Endothelial cell of umbilical vein (primary cell): ENCODE results near the gene ZNF311. TPM values are rescaled to one million over a fixed set of nuclear protein-coding genes. Genes with fewer than 3 reads are reported as not detected.

ENCODE experiments used
- BruUV-seq: library from RNA; stranded (reverse); fragments of 400-500 nt; replicated peaks from 2 replicates; lab custom pipeline; 2021; lab: Mats Ljungman, UMichigan
- CTCF ChIA-PET: fragments of 300-600, 350-600 bp; sonication (Branson Sonifier 250); formaldehyde crosslinking; loops from one replicate; lab custom pipeline; 2021; ENCODE audit warnings: antibody characterized with exemption, inconsistent platforms; lab: Charles Lee
- POLR2A ChIA-PET: fragments of 300-600, 350-600 bp; sonication (Branson Sonifier 250); formaldehyde crosslinking; loops from one replicate; lab custom pipeline; 2021; ENCODE audit warnings: antibody characterized with exemption, inconsistent platforms; lab: Charles Lee
- DNase-seq: peaks from one replicate; pipeline ENCODE4 v3.0.0-alpha.2; 2011; ENCODE audit warnings: low read depth, low spot score
- FAIRE-seq: peaks from 2 replicates; lab custom pipeline; 2011; peaks lifted over from hg19 to GRCh38; lab: Jason Lieb, UNC
- H2AFZ ChIP-seq: 2 replicates; pipeline ENCODE4 v1.6.0; 2012; ENCODE audit warnings: low read depth, low read length, control low read depth, inconsistent platforms
- H3K27ac ChIP-seq: 2 replicates; pipeline ENCODE4 v1.5.1; 2011; ENCODE audit warnings: low read depth, mild to moderate bottlenecking, control low read depth, low read length, moderate library complexity; ENCODE audit not compliant: insufficient read depth
- H3K27me3 ChIP-seq, 2 experiments: 2 replicates each; pipeline versions ENCODE4 v1.6.0 to v1.6.1; 2011; ENCODE audit warnings: low read length in 2 of 2, mixed read lengths in 1 of 2; ENCODE audit not compliant: control insufficient read depth in 2 of 2, insufficient read depth in 2 of 2
- H3K36me3 ChIP-seq, 2 experiments: 2 replicates in 1 of 2; 3 replicates in 1 of 2; pipeline ENCODE4 v1.5.1; 2011; ENCODE audit warnings: low read length in 2 of 2, mild to moderate bottlenecking in 1 of 2, moderate library complexity in 1 of 2; ENCODE audit not compliant: control insufficient read depth in 2 of 2, insufficient read depth in 2 of 2; ENCODE audit errors: extremely low read depth in 1 of 2
- H3K4me1 ChIP-seq: 3 replicates; pipeline ENCODE4 v1.5.1; 2011; ENCODE audit warnings: mild to moderate bottlenecking, low read length; ENCODE audit not compliant: control insufficient read depth, insufficient read depth; ENCODE audit errors: extremely low read depth
- H3K4me2 ChIP-seq: 2 replicates; pipeline ENCODE4 v1.6.1; 2011; ENCODE audit warnings: low read length, control low read depth, mixed read lengths; ENCODE audit not compliant: insufficient read depth
- H3K4me3 ChIP-seq, 3 experiments: fragments of 200-600 bp in 1 of 3; sonication (generic), shearing (Covaris generic) in 1 of 3; replicated peaks in 1 of 3; 2 replicates each; pipeline ENCODE4 v1.5.1; 2011 to 2016; ENCODE audit warnings: control low read depth in 3 of 3, low read length in 3 of 3, mild to moderate bottlenecking in 2 of 3, inconsistent platforms in 1 of 3, low read depth in 1 of 3, moderate library complexity in 1 of 3; ENCODE audit not compliant: insufficient read depth in 1 of 3
- H3K79me2 ChIP-seq: 2 replicates; pipeline ENCODE4 v1.6.0; 2012; ENCODE audit warnings: low read length, inconsistent platforms; ENCODE audit not compliant: control insufficient read depth, insufficient read depth
- H3K9ac ChIP-seq: replicated peaks from 2 replicates; pipeline ENCODE3; 2011; ENCODE audit warnings: low read length, control low read depth; ENCODE audit not compliant: insufficient read depth; ENCODE audit errors: extremely low read depth
- H3K9me1 ChIP-seq: replicated peaks from 3 replicates; pipeline ENCODE4 v1.6.0; 2011; ENCODE audit warnings: mild to moderate bottlenecking, low read length; ENCODE audit not compliant: control insufficient read depth, insufficient read depth; ENCODE audit errors: extremely low read depth
- H3K9me3 ChIP-seq: replicated peaks from 2 replicates; pipeline ENCODE4 v1.5.1; 2012; ENCODE audit warnings: low read length, inconsistent platforms; ENCODE audit not compliant: control insufficient read depth, insufficient read depth
- H4K20me1 ChIP-seq: replicated peaks from 2 replicates; pipeline ENCODE3; 2011; ENCODE audit warnings: mild to moderate bottlenecking, low read length; ENCODE audit not compliant: control insufficient read depth, insufficient read depth; ENCODE audit errors: extremely low read depth
- CTCF ChIP-seq, 2 donors: IDR thresholded peaks; 1 replicate in 1 of 2; 2 replicates in 1 of 2; pipeline ENCODE4 v1.5.1; 2011; ENCODE audit warnings: low read length in 2 of 2, mild to moderate bottlenecking in 2 of 2, moderate library complexity in 2 of 2, control low read depth in 1 of 2, inconsistent platforms in 1 of 2, low read depth in 1 of 2; ENCODE audit not compliant: insufficient read depth in 1 of 2; ENCODE audit errors: extremely low read depth in 1 of 2
- EZH2 ChIP-seq: IDR thresholded peaks from 2 replicates; pipeline ENCODE4 v1.6.1; 2012; ENCODE audit warnings: borderline replicate concordance, low read depth, mild to moderate bottlenecking, moderate library complexity, low read length, inconsistent platforms; ENCODE audit not compliant: severe bottlenecking
- FOS ChIP-seq: IDR thresholded peaks from 2 replicates; pipeline ENCODE4 v1.6.1; 2011; ENCODE audit warnings: mild to moderate bottlenecking, low read length, moderate library complexity, borderline replicate concordance; ENCODE audit not compliant: insufficient read depth
- GATA2 ChIP-seq: IDR thresholded peaks from 2 replicates; pipeline ENCODE4 v1.7.0; 2011; ENCODE audit warnings: low read depth, mild to moderate bottlenecking, moderate library complexity, mixed read lengths, low read length; ENCODE audit not compliant: insufficient read length, insufficient read depth
- JUN ChIP-seq: IDR thresholded peaks from 2 replicates; pipeline ENCODE4 v1.6.1; 2011; ENCODE audit warnings: borderline replicate concordance, low read depth; ENCODE audit not compliant: insufficient read length, insufficient read depth
- MAX ChIP-seq: IDR thresholded peaks from 2 replicates; pipeline ENCODE4 v1.6.1; 2011; ENCODE audit not compliant: insufficient read depth, insufficient read length
- MYC ChIP-seq: IDR thresholded peaks from one replicate; pipeline ENCODE4 v1.6.1; 2011; ENCODE audit warnings: mild to moderate bottlenecking, low read depth, low read length
- POLR2A ChIP-seq: IDR thresholded peaks from 2 replicates; pipeline ENCODE4 v1.6.1; 2012; ENCODE audit warnings: low read depth, mild to moderate bottlenecking, control low read depth, low read length
- POLR2AphosphoS5 ChIP-seq: IDR thresholded peaks from 2 replicates; pipeline ENCODE4 v1.6.1; 2012; ENCODE audit warnings: low read depth, mild to moderate bottlenecking, control low read depth, low read length, moderate library complexity; ENCODE audit not compliant: insufficient read depth
- dilution Hi-C: fragments of 300-500 bp; cut with MboI; formaldehyde crosslinking; loops from one replicate; pipeline ENCODE4 v1.15.0; 2019; ENCODE audit warnings: low sequenced_read_pairs; ENCODE audit not compliant: extremely low pct_ligation_motif_present
- intact Hi-C: fragments of 100-400 bp; cut with micrococcal nuclease; formaldehyde crosslinking; loops from one replicate; pipeline ENCODE4 v1.10.0; 2022
- polyA plus RNA-seq, 4 experiments: library from polyadenylated mRNA; depleted of rRNA in 3 of 4; stranded (reverse) in 3 of 4; unstranded in 1 of 4; fragments of >200 nt; gene quantifications; 2 replicates each; pipeline versions ENCODE4 v1.2.1 to v1.2.3, GENCODE V29; 2011 to 2012; ENCODE audit warnings: missing spikeins in 1 of 4
- total RNA-seq: library from RNA; stranded (reverse); gene quantifications from 2 replicates; pipeline ENCODE4 v1.2.3, GENCODE V29; 2021

The ZNF311 gene
- total and polyA plus RNA-seq, 2 donors (not counting 3 experiments of a cell fraction or from before 2014, with no cell fraction given) = 0.26 to 0.35 TPM

DNA sequence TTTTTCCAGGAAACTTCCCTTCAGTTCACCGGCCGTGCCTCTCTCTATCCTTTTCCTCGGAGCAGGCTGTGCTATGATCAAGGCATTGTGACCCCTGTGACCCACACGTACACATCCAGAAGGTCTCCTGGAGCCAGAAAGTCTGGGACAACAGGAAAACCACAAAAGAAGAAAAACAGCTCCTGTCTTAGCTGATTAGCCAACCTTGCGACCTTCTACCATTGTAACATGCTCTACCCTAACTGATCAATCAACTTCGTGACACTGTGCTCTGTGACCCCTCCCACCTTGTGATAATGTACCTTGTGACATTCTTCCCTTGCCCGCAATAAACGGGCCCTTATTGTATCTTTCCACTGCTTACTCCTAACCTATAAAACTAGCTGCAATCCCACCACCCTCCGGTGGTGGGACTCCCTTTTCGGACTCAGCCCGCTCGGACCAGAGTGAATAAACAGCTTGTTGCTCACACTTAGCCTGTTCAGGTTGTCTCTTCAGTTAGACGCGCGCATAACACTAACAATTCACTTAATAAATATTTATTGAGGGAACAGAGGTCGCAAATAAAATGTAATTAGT, 24.2 kb downstream of the ZNF311 start:
- H3K9me3 ChIP-seq = no peaks in the 10 kb centered on the region
- intact Hi-C loops = loop anchor here (1.0 to 10.0 kb wide), 7 partner anchors 85 to 1506 kb away; partner anchors contain the start of gene ZNF184
- FAIRE-seq (peak; percentile 72), DNase-seq (peak; percentile 92)
- peak overlapping the region; percentile 42 for H3K27ac ChIP-seq
- peak overlapping the region; percentile 76 for H3K4me2 ChIP-seq
- peak overlapping the region; percentile 42 to 82 (median 44) for H3K4me3 ChIP-seq
- ChIA-PET POLR2A (no interaction called here), CTCF (interaction anchor here (0.7 to 7.1 kb wide), 13 partner anchors 11 to 296 kb away, joined by 3 to 56 read pairs (median 5); partner anchors contain the start of gene TRIM27)
- TF ChIP-seq GATA2 (peak; percentile 77), EZH2 (no peak), JUN (no peak), POLR2A (peak; percentile 60), CTCF (IDR thresholded peaks at IDR 0.05; ENCODE audit: extremely low read depth in 1 of 2, insufficient read depth in 1 of 2, low read depth in 1 of 2, low read length in 2 of 2) (peak; percentile 14 to 32), FOS (no peak), MYC (no peak), MAX (no peak), POLR2AphosphoS5 (peak; percentile 31)
- no peaks in the 10 kb centered on the region for H3K27me3 ChIP-seq
- dilution Hi-C loops = no loop called here
- H4K20me1 ChIP-seq = no peaks in the 10 kb centered on the region
- no peaks in the 10 kb centered on the region for H3K36me3 ChIP-seq
- H3K9ac ChIP-seq = peak overlapping the region; percentile 90
- H3K4me1 ChIP-seq = peaks cover 25% of the 10 kb centered on the region
- no peaks in the 10 kb centered on the region for H3K9me1 ChIP-seq
- peak overlapping the region; percentile 93 for H2AFZ ChIP-seq
- BruUV-seq = no TSS peak
- H3K79me2 ChIP-seq = no peaks in the 10 kb centered on the region
